H1 (cell line): ENCODE data around the gene CBLN1. TPM values are rescaled to one million over a fixed set of nuclear protein-coding genes. Genes with fewer than 3 reads are reported as not detected.

Experiments
- CTCF ChIA-PET: fragments of 300-600 bp; sonication (Branson Sonifier 250); formaldehyde crosslinking; loops from one replicate; lab custom pipeline; 2021; ENCODE audit not compliant: partially characterized antibody; lab: Charles Lee
- POLR2A ChIA-PET: fragments of 300-600 bp; sonication (Branson Sonifier 250); formaldehyde crosslinking; loops from one replicate; lab custom pipeline; 2021; ENCODE audit warnings: inconsistent platforms; ENCODE audit not compliant: partially characterized antibody; lab: Charles Lee
- DNase-seq, 2 experiments: peaks; one replicate each; pipeline versions ENCODE4 v3.0.0 to v3.0.0-alpha.2; 2010 to 2022; ENCODE audit warnings: low spot score in 2 of 2, low read depth in 1 of 2, mixed read lengths in 1 of 2
- FAIRE-seq: peaks from 2 replicates; lab custom pipeline; 2011; peaks lifted over from hg19 to GRCh38; lab: Jason Lieb, UNC
- H2AFZ ChIP-seq: 2 replicates; pipeline ENCODE4 v1.8.1; 2012; ENCODE audit warnings: low read length, inconsistent platforms
- H2AK5ac ChIP-seq: 2 replicates; pipeline ENCODE4 v1.6.1; 2013; ENCODE audit warnings: low read depth, low read length
- H2BK120ac ChIP-seq: replicated peaks from 2 replicates; pipeline ENCODE3; 2013; ENCODE audit warnings: low read depth, low read length, inconsistent platforms
- H2BK12ac ChIP-seq: 2 replicates; pipeline ENCODE4 v1.6.1; 2013; ENCODE audit warnings: low read depth, low read length
- H2BK15ac ChIP-seq: 2 replicates; pipeline ENCODE4 v1.6.1; 2013; ENCODE audit warnings: low read length
- H2BK20ac ChIP-seq: 2 replicates; pipeline ENCODE4 v1.6.1; 2013; ENCODE audit warnings: low read length
- H2BK5ac ChIP-seq: 2 replicates; pipeline ENCODE4 v1.6.1; 2013; ENCODE audit warnings: low read depth, low read length
- H3K14ac ChIP-seq: 2 replicates; pipeline ENCODE4 v1.6.1; 2013; ENCODE audit warnings: inconsistent platforms; ENCODE audit not compliant: insufficient read length
- H3K18ac ChIP-seq: 2 replicates; pipeline ENCODE4 v1.6.1; 2013; ENCODE audit warnings: low read length; ENCODE audit errors: extremely low read depth
- H3K23ac ChIP-seq: 2 replicates; pipeline ENCODE4 v1.6.1; 2013; ENCODE audit warnings: inconsistent platforms; ENCODE audit not compliant: insufficient read length
- H3K23me2 ChIP-seq: 2 replicates; pipeline ENCODE4 v1.6.1; 2013; ENCODE audit warnings: low read depth, low read length
- H3K27ac ChIP-seq: 2 replicates; pipeline ENCODE4 v1.6.1; 2011; ENCODE audit warnings: low read depth, low read length, inconsistent platforms
- H3K27me3 ChIP-seq, 4 experiments: replicated peaks in 1 of 4; 1 replicate in 1 of 4; 2 replicates in 3 of 4; pipeline versions ENCODE4 v1.6.1 to v1.8.1; 2011 to 2013; ENCODE audit warnings: low read length in 3 of 4, mild to moderate bottlenecking in 3 of 4, inconsistent platforms in 2 of 4, mixed read lengths in 2 of 4, moderate library complexity in 1 of 4; ENCODE audit not compliant: control insufficient read depth in 3 of 4, insufficient read depth in 3 of 4; ENCODE audit errors: extremely low read depth in 1 of 4
- H3K36me3 ChIP-seq, 4 experiments: 2 replicates each; pipeline versions ENCODE4 v1.6.1 to v1.8.1; 2011 to 2013; ENCODE audit warnings: mild to moderate bottlenecking in 4 of 4, low read length in 3 of 4, moderate library complexity in 2 of 4, control low read depth in 1 of 4, inconsistent platforms in 1 of 4; ENCODE audit not compliant: insufficient read depth in 4 of 4, control insufficient read depth in 2 of 4
- H3K4ac ChIP-seq: replicated peaks from 2 replicates; pipeline ENCODE3; 2013; ENCODE audit warnings: low read length, low read depth, mixed read lengths, inconsistent platforms; ENCODE audit not compliant: insufficient read length
- H3K4me1 ChIP-seq, 4 experiments: replicated peaks in 1 of 4; 1 replicate in 1 of 4; 2 replicates in 3 of 4; pipeline versions ENCODE4 v1.6.1 to v1.8.1; 2011 to 2013; ENCODE audit warnings: low read length in 3 of 4, inconsistent platforms in 2 of 4, mixed read lengths in 1 of 4; ENCODE audit not compliant: insufficient read depth in 4 of 4, control insufficient read depth in 3 of 4
- H3K4me2 ChIP-seq, 2 experiments: 2 replicates each; pipeline versions ENCODE4 v1.6.1 to v1.8.1; 2011 to 2013; ENCODE audit warnings: low read depth in 2 of 2, low read length in 2 of 2, control low read depth in 1 of 2, inconsistent platforms in 1 of 2, mild to moderate bottlenecking in 1 of 2; ENCODE audit not compliant: insufficient read depth in 1 of 2
- H3K4me3 ChIP-seq, 4 experiments: fragments of 200-600, 300-600 bp in 1 of 4; sonication (generic), shearing (Covaris generic), sonication (Bioruptor Twin) in 1 of 4; 2 replicates each; pipeline versions ENCODE4 v1.5.1 to v1.8.1; 2011 to 2016; ENCODE audit warnings: low read length in 4 of 4, low read depth in 3 of 4, control low read depth in 2 of 4, inconsistent platforms in 2 of 4, mild to moderate bottlenecking in 2 of 4, mixed read lengths in 1 of 4, moderate library complexity in 1 of 4; ENCODE audit not compliant: insufficient read depth in 2 of 4; ENCODE audit errors: extremely low read depth in 1 of 4
- H3K56ac ChIP-seq: replicated peaks from 2 replicates; pipeline ENCODE3; 2013; ENCODE audit warnings: low read depth, mild to moderate bottlenecking, mixed read lengths, low read length, inconsistent platforms; ENCODE audit not compliant: insufficient read length
- H3K79me1 ChIP-seq: 2 replicates; pipeline ENCODE4 v1.6.1; 2013; ENCODE audit warnings: low read depth, low read length, control low read depth
- H3K79me2 ChIP-seq, 2 experiments: 2 replicates each; pipeline versions ENCODE4 v1.6.1 to v1.8.1; 2012 to 2013; ENCODE audit warnings: low read length in 2 of 2, mild to moderate bottlenecking in 2 of 2, inconsistent platforms in 1 of 2; ENCODE audit not compliant: insufficient read depth in 2 of 2, control insufficient read depth in 1 of 2
- H3K9ac ChIP-seq, 4 experiments: replicated peaks in 1 of 4; 1 replicate in 1 of 4; 2 replicates in 3 of 4; pipeline versions ENCODE4 v1.6.1 to v1.8.1; 2011 to 2013; ENCODE audit warnings: low read depth in 3 of 4, low read length in 3 of 4, control low read depth in 2 of 4, mild to moderate bottlenecking in 2 of 4, moderate library complexity in 2 of 4, inconsistent platforms in 1 of 4; ENCODE audit errors: extremely low read depth in 1 of 4
- H3K9me3 ChIP-seq, 2 experiments: 2 replicates each; pipeline versions ENCODE4 v1.6.1 to v1.8.1; 2012 to 2013; ENCODE audit warnings: mild to moderate bottlenecking in 2 of 2, moderate library complexity in 2 of 2, control low read depth in 1 of 2, inconsistent platforms in 1 of 2, low read depth in 1 of 2, low read length in 1 of 2, mixed read lengths in 1 of 2; ENCODE audit not compliant: insufficient read depth in 2 of 2
- H4K20me1 ChIP-seq, 2 experiments: replicated peaks in 1 of 2; 2 replicates each; pipeline versions ENCODE3 to v1.8.1; 2011 to 2013; ENCODE audit warnings: inconsistent platforms in 2 of 2, low read length in 2 of 2, mild to moderate bottlenecking in 1 of 2; ENCODE audit not compliant: insufficient read depth in 2 of 2, control insufficient read depth in 1 of 2
- H4K5ac ChIP-seq: 2 replicates; pipeline ENCODE4 v1.6.1; 2013; ENCODE audit warnings: low read length, low read depth, mixed read lengths, inconsistent platforms; ENCODE audit not compliant: insufficient read length
- H4K8ac ChIP-seq: 2 replicates; pipeline ENCODE4 v1.8.0; 2013; ENCODE audit warnings: mild to moderate bottlenecking, moderate library complexity, low read length, inconsistent platforms; ENCODE audit not compliant: insufficient read depth; ENCODE audit errors: extremely low read depth
- H4K91ac ChIP-seq: replicated peaks from 2 replicates; pipeline ENCODE3; 2013; ENCODE audit warnings: low read length, mixed read lengths, inconsistent platforms; ENCODE audit not compliant: insufficient read length
- BCL11A ChIP-seq, 2 experiments: IDR thresholded peaks; one replicate each; pipeline ENCODE4 v1.6.1; 2011; ENCODE audit warnings: low read depth in 2 of 2, low read length in 2 of 2, mild to moderate bottlenecking in 2 of 2
- CEBPB ChIP-seq: IDR thresholded peaks from 2 replicates; pipeline ENCODE4 v1.6.1; 2012; ENCODE audit warnings: low read depth, low read length
- JUND ChIP-seq: IDR thresholded peaks from 2 replicates; pipeline ENCODE4 v1.6.1; 2011; ENCODE audit warnings: mild to moderate bottlenecking, improper control_type of control experiment, low read length
- POU5F1 ChIP-seq: IDR thresholded peaks from 2 replicates; pipeline ENCODE4 v1.6.1; 2011; ENCODE audit warnings: low read depth, mild to moderate bottlenecking, low read length, moderate library complexity
- RFX5 ChIP-seq: IDR thresholded peaks from 2 replicates; pipeline ENCODE4 v1.6.1; 2011; ENCODE audit warnings: low read depth, low read length, improper control_type of control experiment, borderline replicate concordance
- SIX5 ChIP-seq: IDR thresholded peaks from 2 replicates; pipeline ENCODE4 v1.6.1; 2011; ENCODE audit warnings: mild to moderate bottlenecking, low read depth, low read length
- TCF12 ChIP-seq: IDR thresholded peaks from 2 replicates; pipeline ENCODE4 v1.6.1; 2011; ENCODE audit warnings: low read depth, mild to moderate bottlenecking, low read length
- WGBS, 2 experiments: shearing (Covaris generic) in 1 of 2; methylation state at CpG; one replicate each; pipeline versions ENCODE4 v1.1.6 to v1.1.7; 2013 to 2015; ENCODE audit warnings: low lambda C conversion rate in 2 of 2, mixed read lengths in 2 of 2, inconsistent platforms in 1 of 2, low coverage in 1 of 2, missing lambda C conversion rate in 1 of 2; ENCODE audit not compliant: insufficient replicate concordance in 2 of 2, insufficient coverage in 1 of 2, insufficient read length in 1 of 2; ENCODE audit errors: extremely low coverage in 1 of 2, missing lambda C conversion rate in 1 of 2; 5-methylcytosine and 5-hydroxymethylcytosine counted together
- polyA plus RNA-seq, 7 experiments: library from polyadenylated mRNA; depleted of rRNA in 3 of 7; stranded (reverse) in 5 of 7; unstranded in 2 of 7; fragments of >200 nt in 5 of 7; fragments of 200-250 nt in 2 of 7; gene quantifications; 1 replicate in 5 of 7; 2 replicates in 1 of 7; 4 replicates in 1 of 7; pipeline versions ENCODE4 v1.2.1 to v1.2.3, GENCODE V29; 2011 to 2013; ENCODE audit warnings: missing spikeins in 2 of 7, mixed read lengths in 2 of 7
- total RNA-seq: library from RNA; stranded (reverse); fragmentation: NEBNext Ultra II Directional; extraction: Animal tissue kit (Norgen Biotek cat#: 25700); gene quantifications from 2 replicates; pipeline ENCODE4 v1.2.1, GENCODE V29; 2021

Gene CBLN1
- total and polyA plus RNA-seq, 2 of the 8 experiments (the other 6 are each of a cell fraction or from before 2014, with no cell fraction given) = 0.97 to 7.1 TPM

- Histone ChIP-seq H4K5ac (no peak overlapping the region), H3K4ac (no peak overlapping the region), H3K56ac (no peak overlapping the region), H3K27me3 (no peaks in the 10 kb centered on the region; a peak in 1 of 7 replicates), H4K8ac (no peak overlapping the region), H3K18ac (no peak overlapping the region), H3K79me2 (no peaks in the 10 kb centered on the region), H3K4me3 (peak overlapping the region in 1 of 4 experiments; percentile 31; a peak in 1 of 8 replicates), H3K23me2 (peaks cover 1% of the 10 kb centered on the region; the same call in 1 of the 2 replicates), H3K9ac (no peak overlapping the region), H3K4me2 (peak overlapping the region; percentile 43 to 58), H3K23ac (no peak overlapping the region), H3K4me1 (peaks cover 0 to 7% (median 2%) of the 10 kb centered on the region in 4 experiments; a peak in 3 of 7 replicates), H3K9me3 (no peaks in the 10 kb centered on the region), H2BK12ac (no peak overlapping the region), H3K27ac (no peak overlapping the region), H2BK120ac (no peak overlapping the region), H3K36me3 (no peaks in the 10 kb centered on the region), H4K91ac (no peak overlapping the region), H3K79me1 (no peaks in the 10 kb centered on the region), H2BK20ac (no peak overlapping the region), H2BK5ac (no peak overlapping the region), H2BK15ac (no peak overlapping the region), H2AFZ (peak overlapping the region; percentile 88; the same call in 1 of the 2 replicates), H4K20me1 (no peaks in the 10 kb centered on the region), H3K14ac (no peak overlapping the region), H2AK5ac (no peak overlapping the region)
- ChIA-PET CTCF (interaction anchor here (0.7 to 2.0 kb wide), 13 partner anchors 10 to 449 kb away, joined by 3 to 9 read pairs (median 4); no protein-coding TSS in a partner anchor), POLR2A (interaction anchor here (1.3 kb wide), 1 partner anchor 13 kb away, joined by 4 read pairs; no protein-coding TSS in a partner anchor)
- FAIRE-seq = peak; percentile 60
- WGBS, 2 experiments = 44% methylated on average over 10 of the region's 10 CpGs; no CpG with 5 or more reads in 1 of the 2 experiments
- no peak for DNase-seq
- no peak for TF ChIP-seq BCL11A (IDR thresholded peaks at IDR 0.05; ENCODE audit: low read depth in 2 of 2, low read length in 2 of 2)
- no peak for TF ChIP-seq SIX5
- TF ChIP-seq TCF12 = no peak
- TF ChIP-seq JUND = no peak
- no peak for TF ChIP-seq POU5F1
- TF ChIP-seq CEBPB = peak; percentile 59; the same call in 1 of the 2 replicates
- TF ChIP-seq RFX5 = no peak
These were observed 30.8 kb upstream of the CBLN1 start for GRCh38 chr16:49312389-49312985.
